Prostate gland (tissue), 2 donors: ENCODE data around the gene STK16. TPM values are rescaled to one million over a fixed set of nuclear protein-coding genes. Genes with fewer than 3 reads are reported as not detected.
A peak's percentile ranks its signal among the peaks of the same experiment; 100 is the strongest.

Source experiments
- DNase-seq: peaks from one replicate; pipeline ENCODE4 v3.0.0-alpha.2; 2019; ENCODE audit warnings: low spot score
- H3K27ac ChIP-seq, 2 donors: fragments of 200-600 bp; sonication (generic); 2 replicates each; pipeline ENCODE4 v1.5.1; 2017 to 2019
- H3K27me3 ChIP-seq: fragments of 200-600 bp; sonication (generic); replicated peaks from 2 replicates; pipeline ENCODE4 v1.5.1; 2019; ENCODE audit not compliant: insufficient read depth
- H3K36me3 ChIP-seq, 2 donors: fragments of 200-600 bp; sonication (generic); 1 replicate in 1 of 2; 2 replicates in 1 of 2; pipeline versions ENCODE4 v1.5.1 to v1.8.1; 2017 to 2019
- H3K4me1 ChIP-seq: fragments of 200-600 bp; sonication (generic); replicated peaks from 2 replicates; pipeline ENCODE4 v1.5.1; 2019
- H3K4me3 ChIP-seq, 2 donors: fragments of 200-600 bp; sonication (generic); 2 replicates each; pipeline ENCODE4 v1.5.1; 2017 to 2019
- H3K9me3 ChIP-seq: fragments of 200-600 bp; sonication (generic); 2 replicates; pipeline ENCODE4 v1.5.1; 2017
- POLR2A ChIP-seq: fragments of 450-650 bp; IDR thresholded peaks from one replicate; pipeline ENCODE4 v1.6.1; 2016; ENCODE audit warnings: antibody characterized with exemption, mild to moderate bottlenecking
- POLR2AphosphoS5 ChIP-seq: sonication (generic); formaldehyde crosslinking; IDR thresholded peaks from one replicate; pipeline ENCODE4 v1.6.1; 2017; ENCODE audit warnings: antibody characterized with exemption
- WGBS: methylation state at CpG from one replicate; pipeline ENCODE4 v1.1.5; 2018; 5-methylcytosine and 5-hydroxymethylcytosine counted together
- intact Hi-C: fragments of 100-400 bp; cut with DNase I; formaldehyde crosslinking; loops from one replicate; pipeline ENCODE4 v1.14.2; 2022
- total RNA-seq, 2 donors: library from RNA; depleted of rRNA; stranded (reverse); fragments of >200 nt; gene quantifications; one replicate each; pipeline ENCODE4 v1.1.0, GENCODE V29; 2016
- TF ChIP-seq, protein P1 (sequence below), 4 experiments: fragments of 200-600 bp in 2 of 4; fragments of 450-650 bp in 2 of 4; sonication (generic) in 2 of 4; IDR thresholded peaks; 1 replicate in 3 of 4; 2 replicates in 1 of 4; pipeline ENCODE4 v1.5.1; 2016 to 2019; ENCODE audit warnings: antibody characterized with exemption in 4 of 4, mild to moderate bottlenecking in 2 of 4, moderate library complexity in 2 of 4

The STK16 gene, protein sequence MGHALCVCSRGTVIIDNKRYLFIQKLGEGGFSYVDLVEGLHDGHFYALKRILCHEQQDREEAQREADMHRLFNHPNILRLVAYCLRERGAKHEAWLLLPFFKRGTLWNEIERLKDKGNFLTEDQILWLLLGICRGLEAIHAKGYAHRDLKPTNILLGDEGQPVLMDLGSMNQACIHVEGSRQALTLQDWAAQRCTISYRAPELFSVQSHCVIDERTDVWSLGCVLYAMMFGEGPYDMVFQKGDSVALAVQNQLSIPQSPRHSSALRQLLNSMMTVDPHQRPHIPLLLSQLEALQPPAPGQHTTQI
- 10 to 100 TPM; 20.5 to 26.1 TPM for total RNA-seq

DNA sequence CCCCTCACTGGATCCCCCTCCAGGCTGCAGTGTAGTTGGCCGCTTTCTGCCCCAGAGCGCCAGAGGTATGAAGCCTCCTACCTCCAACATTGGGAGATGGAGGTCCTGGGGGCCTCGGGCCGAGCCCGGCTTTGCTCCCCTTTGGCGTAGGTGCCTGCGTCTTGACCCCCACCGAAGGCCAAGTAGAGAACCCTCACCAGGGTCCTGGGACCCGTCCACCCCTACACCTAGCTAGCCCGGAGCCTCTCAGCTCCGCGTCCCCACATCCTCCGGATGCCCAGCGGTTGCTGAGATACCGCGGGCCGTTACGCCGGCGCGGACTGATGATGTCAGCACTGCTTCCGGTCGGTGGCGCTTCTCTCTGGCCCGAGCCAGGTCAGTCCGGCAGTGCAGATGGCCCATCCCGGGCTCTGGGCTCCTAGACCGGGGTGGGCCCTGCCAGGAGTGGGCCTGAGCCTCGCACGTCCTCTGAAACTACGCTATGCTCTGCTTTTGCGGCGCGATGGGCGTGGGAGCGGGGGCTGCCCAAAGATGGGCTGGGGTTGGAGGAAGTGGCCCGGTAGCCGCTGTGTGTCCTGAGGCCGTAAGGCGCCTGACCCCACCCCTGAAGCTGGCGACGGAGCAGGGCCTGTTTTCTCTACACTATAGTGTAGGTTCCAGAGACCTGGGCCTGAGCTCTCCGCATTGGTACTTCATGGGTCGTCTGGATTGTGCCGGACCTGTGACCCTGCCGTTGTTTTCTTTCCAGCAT is at the start of gene STK16, which contains the start of gene GLB1L:
Gene STK16, plus strand, starts transcription at position 332 of the 751 bp plus-strand sequence. CDS start 521 bp downstream, outside the sequence.
Gene GLB1L, minus strand, starts transcription at position 297 of the 751 bp plus-strand sequence. CDS start 1,871 bp downstream, outside the sequence.
- H3K9me3 ChIP-seq, result no peaks in the 10 kb centered on the region
- intact Hi-C loops, result no loop called here
- peak within 1 kb of the TSS; percentile 74 to 77 for H3K4me3 ChIP-seq
- no peaks in the 10 kb centered on the region for H3K27me3 ChIP-seq
- DNase-seq, result peak; percentile 88
- peaks cover 20% of the 10 kb centered on the region for H3K4me1 ChIP-seq
- H3K27ac ChIP-seq, result peak within 1 kb of the TSS; percentile 90 to 94
- WGBS, result under 1% methylated on average over 27 of the region's 46 CpGs
- H3K36me3 ChIP-seq, result no peaks in the 10 kb centered on the region
- TF ChIP-seq POLR2A, result peak; percentile 78
- TF ChIP-seq, protein P1, sequence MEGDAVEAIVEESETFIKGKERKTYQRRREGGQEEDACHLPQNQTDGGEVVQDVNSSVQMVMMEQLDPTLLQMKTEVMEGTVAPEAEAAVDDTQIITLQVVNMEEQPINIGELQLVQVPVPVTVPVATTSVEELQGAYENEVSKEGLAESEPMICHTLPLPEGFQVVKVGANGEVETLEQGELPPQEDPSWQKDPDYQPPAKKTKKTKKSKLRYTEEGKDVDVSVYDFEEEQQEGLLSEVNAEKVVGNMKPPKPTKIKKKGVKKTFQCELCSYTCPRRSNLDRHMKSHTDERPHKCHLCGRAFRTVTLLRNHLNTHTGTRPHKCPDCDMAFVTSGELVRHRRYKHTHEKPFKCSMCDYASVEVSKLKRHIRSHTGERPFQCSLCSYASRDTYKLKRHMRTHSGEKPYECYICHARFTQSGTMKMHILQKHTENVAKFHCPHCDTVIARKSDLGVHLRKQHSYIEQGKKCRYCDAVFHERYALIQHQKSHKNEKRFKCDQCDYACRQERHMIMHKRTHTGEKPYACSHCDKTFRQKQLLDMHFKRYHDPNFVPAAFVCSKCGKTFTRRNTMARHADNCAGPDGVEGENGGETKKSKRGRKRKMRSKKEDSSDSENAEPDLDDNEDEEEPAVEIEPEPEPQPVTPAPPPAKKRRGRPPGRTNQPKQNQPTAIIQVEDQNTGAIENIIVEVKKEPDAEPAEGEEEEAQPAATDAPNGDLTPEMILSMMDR (IDR thresholded peaks at IDR 0.05), result peak in 2 of 4 experiments; percentile 10 to 33
- TF ChIP-seq POLR2AphosphoS5, result peak; percentile 99

DNA sequence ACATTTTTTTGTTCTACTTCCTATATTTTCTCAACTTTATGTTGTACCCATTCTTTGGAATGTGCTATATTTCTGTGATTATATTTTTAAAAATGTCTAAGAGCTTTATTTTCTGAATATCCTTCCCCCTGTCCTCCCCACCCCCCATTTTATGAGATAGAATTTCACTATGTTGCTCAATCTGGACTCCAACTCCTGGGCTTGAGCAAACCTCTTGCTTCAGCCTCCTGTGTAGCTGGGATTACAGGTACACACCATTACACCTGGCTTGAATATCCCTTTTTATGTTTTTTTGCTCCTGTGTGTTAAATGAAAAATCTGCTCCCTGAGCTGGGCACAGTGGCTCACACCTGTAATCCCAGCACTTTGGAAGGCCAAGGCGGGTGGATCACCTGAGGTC is 47.9 kb upstream of the STK16 start:
- Histone ChIP-seq H3K4me1 (no peaks in the 10 kb centered on the region), H3K4me3 (no peak overlapping the region), H3K27me3 (no peaks in the 10 kb centered on the region), H3K27ac (no peak overlapping the region), H3K36me3 (no peaks in the 10 kb centered on the region), H3K9me3 (no peaks in the 10 kb centered on the region)
- intact Hi-C loops, result no loop called here
- no peak for DNase-seq
- WGBS, result 86% methylated on average over 1 of the region's 1 CpG
- TF ChIP-seq, protein P1 (IDR thresholded peaks at IDR 0.05), result no peak

DNA sequence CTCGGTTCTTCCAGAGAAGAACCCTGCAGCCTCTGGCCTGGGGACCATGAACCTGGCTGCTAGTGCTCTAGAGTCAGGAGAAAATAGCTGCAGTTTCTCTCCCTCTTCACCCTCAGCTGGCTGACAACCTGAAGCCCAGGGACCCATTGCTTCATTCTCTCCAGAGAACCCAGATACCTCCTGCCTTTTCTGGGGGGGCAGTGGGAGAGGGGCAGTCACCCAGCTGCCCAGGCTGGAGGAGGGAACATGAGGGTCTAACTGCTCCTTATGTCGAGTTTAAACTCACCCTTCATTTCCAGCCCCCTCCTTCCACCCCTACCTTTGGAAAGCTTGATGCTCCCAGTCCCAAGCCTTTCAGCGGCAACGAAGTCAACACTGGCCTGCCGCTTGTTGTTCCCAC is 46.3 kb upstream of the STK16 start:
- no peak for TF ChIP-seq POLR2AphosphoS5
- TF ChIP-seq, protein P1 (IDR thresholded peaks at IDR 0.05), result no peak
- DNase-seq, result no peak

DNA sequence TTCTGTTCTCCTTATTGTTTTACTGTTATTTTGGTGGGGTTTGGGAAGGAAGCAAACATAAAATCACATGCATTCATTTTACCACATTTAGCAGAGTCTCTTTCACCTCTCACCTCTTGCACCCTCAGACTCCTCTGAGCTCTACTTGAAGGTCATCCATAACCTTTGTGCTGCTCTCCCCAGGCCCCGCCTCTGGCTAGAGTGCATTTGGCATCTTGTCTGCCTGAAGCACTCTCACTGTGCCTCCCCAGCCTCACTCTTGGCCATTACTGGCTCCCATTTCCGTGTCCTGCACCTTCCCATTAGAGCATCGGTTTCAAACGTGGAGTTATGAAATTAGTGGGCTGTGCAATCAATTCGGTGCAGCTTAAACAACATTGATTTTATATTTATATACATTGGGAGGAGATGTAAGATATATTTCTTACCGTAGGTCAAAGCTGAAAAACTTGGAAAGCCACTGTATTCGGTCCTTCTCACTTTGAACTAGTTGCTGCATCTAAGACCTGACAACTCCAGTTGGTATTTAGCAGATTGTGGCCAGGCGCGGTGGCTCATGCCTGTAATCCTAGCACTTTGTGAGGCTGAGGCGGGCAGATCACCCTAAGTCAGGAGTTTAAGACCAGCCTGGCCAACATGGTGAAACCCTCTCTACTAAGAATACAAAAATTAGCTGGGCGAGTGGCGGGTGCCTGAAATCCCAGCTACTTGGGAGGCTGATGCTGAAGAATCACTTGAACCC is 45.6 kb upstream of the STK16 start:
- WGBS, result 87% methylated on average over 12 of the region's 12 CpGs
- no peak for DNase-seq
- TF ChIP-seq POLR2A, result no peak
- TF ChIP-seq, protein P1 (IDR thresholded peaks at IDR 0.05), result no peak
- no peak for TF ChIP-seq POLR2AphosphoS5
- intact Hi-C loops, result no loop called here
- no peaks in the 10 kb centered on the region for H3K4me1 ChIP-seq
- H3K27ac ChIP-seq, result no peak overlapping the region
- no peaks in the 10 kb centered on the region for H3K9me3 ChIP-seq
- no peaks in the 10 kb centered on the region for H3K27me3 ChIP-seq
- H3K36me3 ChIP-seq, result no peaks in the 10 kb centered on the region
- H3K4me3 ChIP-seq, result no peak overlapping the region

More for the DNA sequence above, 46.3 kb upstream of the STK16 start:
- no peaks in the 10 kb centered on the region for H3K9me3 ChIP-seq
- no peak overlapping the region for H3K27ac ChIP-seq
- H3K4me3 ChIP-seq, result no peak overlapping the region
- no peaks in the 10 kb centered on the region for H3K27me3 ChIP-seq
- no peaks in the 10 kb centered on the region for H3K36me3 ChIP-seq
- no peaks in the 10 kb centered on the region for H3K4me1 ChIP-seq
- intact Hi-C loops, result no loop called here
- WGBS, result 84% methylated on average over 5 of the region's 5 CpGs
